HG02973 (cell line): ENCODE data around the gene IFI27L1.
"Not testable (repeated sequence)": the region's sequence is repeated elsewhere in the genome, so short reads cannot be mapped to it uniquely, and the experiment has no call there.

ENCODE experiments used
- ATAC-seq: cut with Tn5 transposase; IDR thresholded peaks from one replicate; pipeline ENCODE4 v1.9.1; 2021; ENCODE audit warnings: moderate library complexity; ENCODE audit not compliant: unreplicated experiment

The IFI27L1 gene

DNA sequence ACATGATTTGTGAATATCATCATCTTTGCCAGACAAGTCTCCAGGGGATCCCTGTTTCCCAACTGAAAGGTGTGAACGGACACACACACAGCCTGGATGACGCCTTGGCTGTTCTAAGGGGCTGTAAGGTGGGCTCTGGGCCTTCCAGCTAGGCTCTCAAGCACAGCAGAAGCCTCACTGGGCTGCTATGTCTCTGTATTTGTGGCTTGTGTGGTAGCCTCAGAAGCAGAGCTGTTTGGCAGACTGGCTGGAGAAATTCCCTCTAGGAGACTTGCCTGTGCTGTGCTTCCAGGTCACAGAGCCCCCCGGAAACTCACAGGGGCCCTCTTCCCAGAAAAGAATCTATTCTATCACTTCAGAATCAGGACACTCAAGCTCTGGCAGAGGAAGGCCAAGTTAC is 33.5 kb upstream of the IFI27L1 start:
- no peak for ATAC-seq

DNA sequence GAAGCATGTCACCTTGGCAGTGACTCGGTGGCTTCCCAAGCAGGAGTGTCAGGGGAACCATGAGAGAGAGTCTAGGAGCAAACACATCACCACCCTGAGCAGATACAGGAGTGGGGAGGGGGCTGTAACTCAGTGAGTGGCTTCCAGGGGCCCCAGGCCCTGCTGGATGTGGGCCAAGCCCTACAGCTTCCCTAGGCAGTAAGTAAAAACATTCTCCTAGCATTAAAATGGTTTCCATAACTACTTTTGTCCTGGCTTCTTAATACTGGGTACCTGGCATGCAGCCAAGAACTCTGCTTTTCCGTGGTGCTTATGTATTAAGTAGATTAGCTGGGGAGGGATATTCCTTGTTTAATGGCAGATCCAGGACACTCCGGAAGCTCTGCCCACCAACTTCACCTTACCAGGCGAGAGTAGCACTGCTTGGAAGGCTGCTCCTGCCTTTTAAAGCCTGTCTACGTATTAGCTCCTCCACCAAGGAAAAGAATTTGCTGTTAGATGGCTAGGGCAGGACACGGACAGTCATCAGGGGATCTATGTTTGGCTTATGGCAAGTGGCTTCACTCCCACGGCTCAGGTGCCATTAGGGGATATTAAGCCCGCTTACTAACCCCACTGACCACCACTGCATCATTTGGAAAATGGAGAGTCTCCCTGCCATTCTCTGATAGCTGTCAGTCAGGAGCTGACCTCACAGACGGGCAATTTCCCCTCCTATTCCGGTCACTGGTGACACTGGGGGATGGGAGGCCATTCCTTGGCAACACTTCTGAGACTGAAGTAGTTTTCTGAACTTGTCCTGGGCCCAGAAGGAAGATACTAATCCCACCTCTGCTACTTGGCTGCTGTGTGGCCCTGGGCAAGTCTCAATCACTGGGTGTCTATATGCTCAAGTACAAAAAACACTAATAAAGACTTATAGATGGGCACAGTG is 32.2 kb upstream of the IFI27L1 start:
- ATAC-seq, result no peak

- no peak for ATAC-seq
These were observed 31.5 kb upstream of the IFI27L1 start for GRCh38 chr14:94049625-94050023.

DNA sequence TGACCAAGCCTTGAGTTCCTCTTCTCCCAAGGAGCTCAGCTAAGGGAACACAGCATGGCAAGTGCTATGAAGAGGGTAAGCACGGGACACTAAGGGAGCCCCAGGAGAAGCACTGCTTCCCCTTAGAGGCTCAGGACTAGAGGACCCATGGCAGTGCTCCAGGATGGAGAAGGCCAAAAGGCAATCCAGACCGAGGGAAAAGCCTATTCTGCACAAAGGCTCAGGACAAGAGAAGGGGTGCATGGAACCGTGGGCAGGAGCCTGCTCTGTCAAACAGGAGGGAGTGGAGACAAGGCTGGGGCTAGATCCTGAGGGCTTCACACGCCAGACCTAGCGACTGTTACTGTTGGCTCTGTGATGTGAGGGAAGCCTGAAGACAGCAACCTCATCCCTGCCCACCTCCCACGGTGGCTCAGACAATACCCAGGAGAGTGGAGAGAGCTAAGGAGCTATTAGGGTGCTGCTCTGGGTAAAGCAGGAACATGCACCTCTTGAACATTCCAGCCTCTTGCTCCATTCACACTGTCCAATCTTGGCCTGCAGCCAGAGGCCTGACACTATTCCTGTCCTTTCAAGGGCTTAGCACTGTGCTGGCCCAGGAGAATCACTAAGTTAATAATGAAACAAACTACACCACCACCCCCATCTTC is 30.8 kb upstream of the IFI27L1 start:
- ATAC-seq, result no peak

DNA sequence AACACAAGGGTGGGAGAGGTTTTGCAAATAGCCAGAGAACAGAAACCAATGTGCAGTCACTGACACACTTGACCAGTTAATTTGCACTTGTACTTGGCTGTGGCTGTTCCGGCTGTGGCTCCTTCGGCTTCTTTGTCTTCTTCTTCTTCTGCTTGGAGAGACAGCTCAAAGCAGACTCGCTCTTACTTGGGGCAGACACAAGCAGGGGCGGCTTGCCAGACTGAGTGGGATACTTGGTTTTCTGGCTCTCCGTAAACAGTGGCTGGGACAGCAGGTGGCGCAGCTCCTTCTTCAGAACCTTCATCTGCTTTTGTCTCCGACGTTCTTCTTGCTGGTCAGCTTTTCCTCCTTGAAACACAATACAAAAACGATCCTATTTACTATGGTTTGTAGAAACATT is 30.0 kb upstream of the IFI27L1 start:
- no peak for ATAC-seq

GRCh38 chr14:94051779-94052178 is 29.3 kb upstream of the IFI27L1 start:
- no peak for ATAC-seq

GRCh38 chr14:94052199-94052598 is 28.9 kb upstream of the IFI27L1 start:
- no peak for ATAC-seq

GRCh38 chr14:94052662-94053061 is 28.4 kb upstream of the IFI27L1 start:
- ATAC-seq, result no peak

GRCh38 chr14:94054401-94054800 is 26.7 kb upstream of the IFI27L1 start:
- ATAC-seq, result no peak

DNA sequence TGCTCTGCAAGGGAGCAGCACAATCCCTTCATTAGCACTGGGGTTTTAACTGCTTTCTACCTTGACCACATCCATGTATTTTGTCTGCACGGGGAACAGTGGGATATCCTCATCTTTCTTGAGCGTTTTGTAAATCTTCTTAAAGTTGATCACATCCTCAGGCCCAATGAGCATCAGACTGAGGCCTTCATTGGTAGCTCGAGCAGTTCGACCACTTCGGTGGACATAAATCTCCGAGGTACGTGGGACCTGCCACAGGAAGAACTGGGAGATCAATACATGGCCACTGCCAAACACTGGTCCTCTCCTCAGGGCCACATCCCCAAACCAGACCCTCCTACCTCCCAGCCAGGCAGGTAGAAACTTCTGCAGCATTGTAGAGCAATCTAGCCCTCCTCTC is 26.2 kb upstream of the IFI27L1 start:
- ATAC-seq, result no peak

DNA sequence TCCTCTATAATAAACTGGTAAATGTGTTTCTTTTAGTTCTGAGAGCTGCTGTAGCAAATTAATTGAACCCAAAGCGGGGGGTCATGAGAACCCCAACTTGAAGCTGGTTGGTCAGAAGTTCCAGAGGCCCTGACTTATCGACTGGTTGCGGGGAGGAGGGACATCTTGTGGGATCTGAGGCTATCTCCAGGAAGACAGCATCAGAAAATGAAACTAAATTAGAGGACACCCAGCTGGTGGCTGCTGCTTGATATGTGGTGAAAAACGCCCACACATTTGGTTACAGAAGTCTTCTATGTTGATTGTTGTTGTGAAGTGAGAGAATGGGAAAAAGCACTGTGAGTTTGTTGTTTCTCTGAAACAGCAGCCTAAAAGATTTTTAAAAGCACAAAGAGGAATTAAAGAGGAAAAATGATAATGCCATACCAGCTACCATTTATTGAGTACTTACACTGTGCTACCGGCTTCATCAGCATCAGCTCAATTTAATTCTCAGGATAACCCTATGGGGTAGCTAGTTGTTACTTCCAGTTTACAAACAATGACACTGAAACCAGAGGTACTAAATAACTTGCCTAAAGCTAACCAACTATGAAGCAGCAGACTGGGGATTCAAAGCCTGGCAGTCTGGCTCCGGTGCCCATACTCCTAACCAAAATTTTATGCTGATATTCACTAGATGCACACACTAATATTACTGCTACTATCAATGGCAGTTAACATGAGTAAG is 24.4 kb upstream of the IFI27L1 start:
- peak; percentile 82 for ATAC-seq

DNA sequence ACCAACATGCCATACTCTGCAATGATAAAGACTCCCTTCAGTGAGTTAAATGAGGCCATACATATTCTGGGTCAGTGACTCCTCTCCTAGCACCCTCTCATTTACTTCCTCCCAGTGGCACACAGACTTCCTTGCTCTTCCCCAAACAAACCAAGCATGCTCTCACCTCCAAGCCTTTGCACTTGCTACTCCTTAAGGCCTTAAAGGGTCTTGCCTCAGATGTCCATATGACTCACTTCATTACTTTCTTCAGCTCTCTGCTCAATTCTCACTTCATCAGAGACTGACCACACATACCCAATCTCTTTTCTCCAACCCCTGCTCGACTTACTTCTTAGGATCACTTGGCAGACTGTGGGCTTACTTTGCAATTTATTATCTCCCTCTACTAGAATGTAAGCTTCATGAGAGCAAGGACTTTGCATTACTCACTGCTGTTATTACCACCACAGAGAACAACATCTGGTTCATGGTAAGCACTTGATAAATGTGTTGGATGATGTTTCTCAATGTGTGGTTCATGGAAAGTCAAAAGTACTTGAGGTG is 22.9 kb upstream of the IFI27L1 start:
- ATAC-seq, result no peak

DNA sequence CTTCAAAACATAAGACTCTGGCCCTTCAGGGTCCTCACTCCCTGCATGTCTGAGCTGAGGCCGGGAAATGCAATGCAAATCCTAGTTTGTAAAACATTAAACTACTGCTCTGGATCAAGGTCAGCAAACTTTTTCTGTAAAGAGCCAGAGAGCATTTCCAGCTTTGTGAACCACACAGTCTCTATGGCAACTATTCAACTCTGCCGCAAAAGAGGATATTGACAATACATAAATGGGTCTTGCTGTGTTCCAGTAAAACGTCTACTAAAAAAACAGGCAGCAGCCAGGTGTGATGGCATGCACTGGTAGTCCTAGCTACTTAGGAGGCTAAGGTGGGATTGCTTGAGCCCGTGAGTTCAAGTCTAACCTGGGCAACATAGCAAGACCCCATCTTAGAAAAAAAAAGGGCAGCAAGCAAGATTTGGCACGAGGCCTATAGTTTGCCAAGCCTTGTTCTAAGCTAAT is 22.4 kb upstream of the IFI27L1 start:
- ATAC-seq, result no peak

DNA sequence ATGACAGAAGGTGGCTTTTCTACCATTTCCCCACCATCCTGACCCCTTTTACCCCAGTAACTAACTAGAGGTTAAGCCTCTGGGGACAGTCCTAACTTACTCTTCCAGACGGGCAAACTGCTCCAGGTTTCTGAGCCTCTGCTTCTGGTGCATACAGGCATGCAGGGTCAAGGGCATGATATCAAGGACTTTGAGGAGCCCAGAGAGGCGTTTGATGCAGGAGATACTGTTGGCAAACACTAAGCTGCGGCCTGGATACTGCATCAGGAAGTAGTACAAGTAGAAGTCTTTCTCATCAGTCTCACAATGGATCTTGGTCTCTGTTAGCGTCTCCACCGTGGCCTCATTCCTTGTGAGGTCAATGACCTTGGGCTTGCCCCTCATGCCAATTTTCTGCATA is 21.1 kb upstream of the IFI27L1 start:
- ATAC-seq, result no peak

DNA sequence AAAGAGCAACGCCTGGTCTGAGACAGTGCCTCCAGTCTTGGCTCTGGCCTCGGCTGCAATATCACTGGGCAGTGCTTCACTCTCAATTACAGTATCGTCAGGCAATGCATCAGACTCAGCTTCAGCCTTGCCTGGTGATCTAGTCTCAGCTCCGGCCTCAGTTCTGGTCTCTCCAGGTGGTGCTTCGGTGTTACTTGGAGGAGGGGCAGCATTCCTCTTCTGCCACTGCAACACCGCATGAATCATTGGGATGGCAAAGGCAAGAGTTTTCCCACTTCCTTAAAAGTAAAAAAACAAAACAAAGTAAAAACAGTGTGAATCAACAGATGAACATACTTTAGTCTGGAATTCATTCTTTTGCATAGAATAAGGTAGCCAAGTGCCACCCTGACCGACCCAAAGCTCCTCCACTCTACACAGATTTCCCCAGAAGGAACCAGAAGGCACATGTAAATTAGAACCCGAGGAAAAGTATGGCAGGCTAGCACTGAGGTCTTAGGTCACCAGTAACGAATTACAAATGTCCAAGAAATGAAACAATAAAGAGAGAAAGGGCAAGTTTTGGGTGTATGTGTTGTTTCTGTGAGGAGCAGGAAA is 18.7 kb upstream of the IFI27L1 start:
- no peak for ATAC-seq

GRCh38 chr14:94066089-94066676 is 14.9 kb upstream of the IFI27L1 start:
- no peak for ATAC-seq

DNA sequence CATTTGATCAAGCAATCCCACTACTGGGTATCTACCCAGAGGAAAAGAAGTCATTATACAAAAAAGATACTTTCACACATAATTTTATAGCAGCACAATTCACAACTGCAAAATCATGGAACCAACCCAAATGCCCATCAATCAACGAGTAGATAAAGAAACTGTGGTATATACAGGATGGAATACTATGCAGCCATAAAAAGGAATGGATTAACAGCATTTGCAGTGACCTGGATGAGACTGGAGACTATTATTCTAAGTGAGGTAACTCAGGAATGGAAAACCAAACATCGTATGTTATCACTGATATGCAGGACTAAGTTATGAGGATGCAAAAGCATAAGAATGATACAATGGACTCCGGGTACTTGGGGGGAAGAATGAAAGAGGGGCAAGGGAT is 9.0 kb upstream of the IFI27L1 start:
- ATAC-seq, result not testable (repeated sequence)

- ATAC-seq, result no peak
These were observed 6.6 kb upstream of the IFI27L1 start for GRCh38 chr14:94074534-94074933.

- no peak for ATAC-seq
These were observed 6.1 kb upstream of the IFI27L1 start for GRCh38 chr14:94075008-94075407.

- ATAC-seq, result no peak
These were observed 3.8 kb upstream of the IFI27L1 start for GRCh38 chr14:94077111-94077821.
